Stimulated activated CD4-positive, alpha-beta T cell treated with anti-CD3 and anti-CD28 coated beads, TNF-alpha, amount 100 ng/mL, for 4 hours (primary cell): ENCODE measurements around the gene SCG5.

ENCODE experiments used
- DNase-seq, 3 experiments: peaks; one replicate each; pipeline ENCODE4 v3.0.0-alpha.2; 2020; ENCODE audit warnings: low read depth in 3 of 3

Gene SCG5

GRCh38 chr15:32659340-32660155, 18.0 kb downstream of the SCG5 start:
- DNase-seq: no peak

GRCh38 chr15:32663671-32664070, 22.2 kb downstream of the SCG5 start:
- DNase-seq: no peak

- no peak for DNase-seq
Measured at GRCh38 chr15:32664796-32665195, 23.3 kb downstream of the SCG5 start.

- DNase-seq: no peak
Measured at GRCh38 chr15:32667321-32667720, 25.8 kb downstream of the SCG5 start.

- DNase-seq: no peak
Measured at GRCh38 chr15:32668942-32669341, 27.4 kb downstream of the SCG5 start.

- no peak for DNase-seq
Measured at GRCh38 chr15:32669896-32670611, 28.5 kb downstream of the SCG5 start.

GRCh38 chr15:32670623-32671022, 29.1 kb downstream of the SCG5 start:
- no peak for DNase-seq

GRCh38 chr15:32671339-32672325, 30.1 kb downstream of the SCG5 start:
- no peak for DNase-seq

GRCh38 chr15:32674681-32675080, 33.2 kb downstream of the SCG5 start:
- DNase-seq: no peak

- DNase-seq: no peak
Measured at GRCh38 chr15:32675466-32675865, 34.0 kb downstream of the SCG5 start.

GRCh38 chr15:32676169-32676568, 34.7 kb downstream of the SCG5 start:
- no peak for DNase-seq

GRCh38 chr15:32677238-32677750, 35.8 kb downstream of the SCG5 start:
- DNase-seq: no peak

GRCh38 chr15:32679298-32679690, 37.8 kb downstream of the SCG5 start:
- DNase-seq: no peak

- DNase-seq: no peak
Measured at GRCh38 chr15:32682569-32682968, 41.1 kb downstream of the SCG5 start.

- no peak for DNase-seq
Measured at GRCh38 chr15:32682977-32683630, 41.6 kb downstream of the SCG5 start.

GRCh38 chr15:32683906-32684584, 42.5 kb downstream of the SCG5 start:
- DNase-seq: no peak

- DNase-seq: no peak
Measured at GRCh38 chr15:32685576-32685975, 44.1 kb downstream of the SCG5 start.

GRCh38 chr15:32687556-32687955, 46.0 kb downstream of the SCG5 start:
- no peak for DNase-seq

- DNase-seq: no peak
Measured at GRCh38 chr15:32688151-32688639, 46.7 kb downstream of the SCG5 start.

- no peak for DNase-seq
Measured at GRCh38 chr15:32690941-32691688, 49.6 kb downstream of the SCG5 start.
